HCT116 (cell line): ENCODE results near the gene POLR2A. TPM values are rescaled to one million over a fixed set of nuclear protein-coding genes. Genes with fewer than 3 reads are reported as not detected.

Experiments used
- ATAC-seq: fragments of 200-7000 bp; cut with Tn5 transposase; 2 replicates; pipeline ENCODE4 v1.9.1; 2020; ENCODE audit warnings: mild to moderate bottlenecking, moderate library complexity
- BruUV-seq: library from RNA; stranded (reverse); fragments of 400-500 nt; replicated peaks from 2 replicates; lab custom pipeline; 2021; lab: Mats Ljungman, UMichigan
- CTCF ChIA-PET: fragments of 300-600 bp; sonication (Branson Sonifier 250); formaldehyde crosslinking; loops from one replicate; lab custom pipeline; 2021; ENCODE audit warnings: antibody characterized with exemption; lab: Charles Lee
- POLR2A ChIA-PET: fragments of 300-600, 350-600 bp; sonication (Branson Sonifier 250); formaldehyde crosslinking; loops from one replicate; lab custom pipeline; 2021; ENCODE audit warnings: antibody characterized with exemption; lab: Charles Lee
- RAD21 ChIA-PET, 2 experiments: fragments of 300-600 bp; sonication (Branson Sonifier 250); formaldehyde crosslinking; loops; one replicate each; lab custom pipeline; 2023; ENCODE audit warnings: low total read pairs in 2 of 2; ENCODE audit not compliant: uncharacterized antibody in 2 of 2, unreplicated experiment in 2 of 2, low non-redundant PET in 1 of 2; lab: Charles Lee
- DNase-seq: peaks from one replicate; pipeline ENCODE4 v3.0.0-alpha.2; 2010; ENCODE audit warnings: low read depth, low spot score
- H2AFZ ChIP-seq: fragments of 200-600 bp; shearing (Covaris generic), sonication (generic); 2 replicates; pipeline ENCODE4 v1.6.1; 2017; ENCODE audit warnings: low read depth, mixed run types, mixed read lengths, antibody characterized with exemption, low read length; ENCODE audit not compliant: poor library complexity, severe bottlenecking
- H3K27ac ChIP-seq: 2 replicates; pipeline ENCODE4 v1.5.1; 2012; ENCODE audit warnings: low read depth, low read length
- H3K27me3 ChIP-seq: fragments of 200-600 bp; sonication (generic); 2 replicates; pipeline ENCODE4 v1.6.1; 2016; ENCODE audit warnings: mixed run types, low read length, mixed read lengths; ENCODE audit not compliant: insufficient read depth
- H3K36me3 ChIP-seq, 2 experiments: fragments of 200-500 bp in 1 of 2; fragments of 200-600 bp in 1 of 2; sonication (Bioruptor generic) in 1 of 2; sonication (generic) in 1 of 2; 2 replicates each; pipeline versions ENCODE4 v1.5.1 to v1.6.1; 2014 to 2016; ENCODE audit warnings: low read length in 2 of 2, inconsistent platforms in 1 of 2, mixed read lengths in 1 of 2, mixed run types in 1 of 2; ENCODE audit not compliant: insufficient read depth in 2 of 2, control insufficient read depth in 1 of 2
- H3K4me1 ChIP-seq, 2 experiments: fragments of 200-600 bp in 1 of 2; sonication (generic) in 1 of 2; 2 replicates each; pipeline versions ENCODE4 v1.5.1 to v1.6.1; 2012 to 2017; ENCODE audit warnings: low read length in 2 of 2, inconsistent platforms in 1 of 2, mild to moderate bottlenecking in 1 of 2, mixed read lengths in 1 of 2, mixed run types in 1 of 2, moderate library complexity in 1 of 2; ENCODE audit not compliant: insufficient read depth in 2 of 2, control insufficient read depth in 1 of 2
- H3K4me2 ChIP-seq: fragments of 200-600 bp; sonication (generic); 2 replicates; pipeline ENCODE4 v1.6.1; 2017; ENCODE audit warnings: mixed run types, low read length, mixed read lengths
- H3K4me3 ChIP-seq, 2 experiments: fragments of 200-600 bp in 1 of 2; sonication (generic) in 1 of 2; replicated peaks in 1 of 2; 2 replicates each; pipeline ENCODE4 v1.5.1; 2011 to 2016; ENCODE audit warnings: low read length in 2 of 2, control low read depth in 1 of 2, low read depth in 1 of 2, mild to moderate bottlenecking in 1 of 2, mixed read lengths in 1 of 2, mixed run types in 1 of 2
- H3K79me2 ChIP-seq: fragments of 200-600 bp; sonication (generic); 2 replicates; pipeline ENCODE4 v1.6.1; 2017; ENCODE audit warnings: mild to moderate bottlenecking, mixed run types, low read length, moderate library complexity, mixed read lengths; ENCODE audit not compliant: insufficient read depth
- H3K9ac ChIP-seq: fragments of 200-600 bp; sonication (generic); 2 replicates; pipeline ENCODE4 v1.6.1; 2016; ENCODE audit warnings: low read length, mixed read lengths
- H3K9me2 ChIP-seq: fragments of 200-600 bp; sonication (generic), shearing (Covaris generic); 2 replicates; pipeline ENCODE4 v1.6.1; 2017; ENCODE audit warnings: mixed run types, mild to moderate bottlenecking, moderate library complexity; ENCODE audit not compliant: insufficient read depth
- H3K9me3 ChIP-seq, 2 experiments: fragments of 200-500 bp in 1 of 2; fragments of 200-600 bp in 1 of 2; sonication (Bioruptor generic) in 1 of 2; sonication (generic) in 1 of 2; 2 replicates each; pipeline ENCODE4 v1.6.1; 2014 to 2017; ENCODE audit warnings: low read length in 2 of 2, mixed read lengths in 2 of 2, inconsistent platforms in 1 of 2, low read depth in 1 of 2, mild to moderate bottlenecking in 1 of 2, mixed run types in 1 of 2, moderate library complexity in 1 of 2; ENCODE audit not compliant: control insufficient read depth in 1 of 2, insufficient read depth in 1 of 2
- H4K20me1 ChIP-seq: fragments of 200-600 bp; sonication (generic), shearing (Covaris generic); 2 replicates; pipeline ENCODE4 v1.6.1; 2017; ENCODE audit warnings: mixed run types, mild to moderate bottlenecking, moderate library complexity; ENCODE audit not compliant: insufficient read depth
- CBX3 ChIP-seq: IDR thresholded peaks from 2 replicates; pipeline ENCODE4 v1.6.1; 2012; ENCODE audit warnings: low read depth
- CEBPB ChIP-seq: IDR thresholded peaks from 2 replicates; pipeline ENCODE4 v1.6.1; 2012; ENCODE audit warnings: low read depth
- EGR1 ChIP-seq: IDR thresholded peaks from 2 replicates; pipeline ENCODE4 v1.6.1; 2012; ENCODE audit warnings: low read depth
- ELF1 ChIP-seq: IDR thresholded peaks from 2 replicates; pipeline ENCODE4 v1.6.1; 2012; ENCODE audit warnings: low read depth, borderline replicate concordance
- EZH2 ChIP-seq: fragments of 200-600 bp; sonication (generic); IDR thresholded peaks from 2 replicates; pipeline ENCODE4 v1.6.1; 2017; ENCODE audit warnings: antibody characterized with exemption, mixed run types
- EZH2phosphoT487 ChIP-seq: fragments of 200-600 bp; IDR thresholded peaks from 2 replicates; pipeline ENCODE4 v1.6.1; 2018; ENCODE audit warnings: antibody characterized with exemption, borderline replicate concordance
- JUND ChIP-seq: IDR thresholded peaks from 2 replicates; pipeline ENCODE4 v1.6.1; 2012
- POLR2A ChIP-seq: IDR thresholded peaks from 2 replicates; pipeline ENCODE4 v1.7.0; 2011; ENCODE audit warnings: borderline replicate concordance; ENCODE audit not compliant: insufficient read depth, insufficient read length; ENCODE audit errors: extremely low read depth
- SIN3A ChIP-seq: IDR thresholded peaks from 2 replicates; pipeline ENCODE4 v1.6.1; 2012; ENCODE audit warnings: low read depth
- SP1 ChIP-seq: IDR thresholded peaks from 2 replicates; pipeline ENCODE4 v1.6.1; 2012; ENCODE audit warnings: low read depth
- SRF ChIP-seq: IDR thresholded peaks from 2 replicates; pipeline ENCODE4 v1.6.1; 2012; ENCODE audit warnings: low read depth
- intact Hi-C: fragments of 100-400 bp; cut with micrococcal nuclease; formaldehyde crosslinking; loops from 2 replicates; pipeline ENCODE4 v1.10.0; 2022
- total RNA-seq: library from RNA; stranded (reverse); gene quantifications from one replicate; pipeline ENCODE4 v1.2.1, GENCODE V29; 2021; ENCODE audit not compliant: unreplicated experiment
- TF ChIP-seq, protein P1 (sequence below): IDR thresholded peaks from 2 replicates; pipeline ENCODE4 v1.6.1; 2012; ENCODE audit warnings: low read depth
- TF ChIP-seq, protein P2 (sequence below): IDR thresholded peaks from 2 replicates; pipeline ENCODE4 v1.6.1; 2011; ENCODE audit warnings: mild to moderate bottlenecking, low read length, moderate library complexity; ENCODE audit not compliant: insufficient replicate concordance; ENCODE audit errors: extremely low read depth

Gene POLR2A
- total RNA-seq, 1 experiment from 2014 or later, result 205 TPM

DNA sequence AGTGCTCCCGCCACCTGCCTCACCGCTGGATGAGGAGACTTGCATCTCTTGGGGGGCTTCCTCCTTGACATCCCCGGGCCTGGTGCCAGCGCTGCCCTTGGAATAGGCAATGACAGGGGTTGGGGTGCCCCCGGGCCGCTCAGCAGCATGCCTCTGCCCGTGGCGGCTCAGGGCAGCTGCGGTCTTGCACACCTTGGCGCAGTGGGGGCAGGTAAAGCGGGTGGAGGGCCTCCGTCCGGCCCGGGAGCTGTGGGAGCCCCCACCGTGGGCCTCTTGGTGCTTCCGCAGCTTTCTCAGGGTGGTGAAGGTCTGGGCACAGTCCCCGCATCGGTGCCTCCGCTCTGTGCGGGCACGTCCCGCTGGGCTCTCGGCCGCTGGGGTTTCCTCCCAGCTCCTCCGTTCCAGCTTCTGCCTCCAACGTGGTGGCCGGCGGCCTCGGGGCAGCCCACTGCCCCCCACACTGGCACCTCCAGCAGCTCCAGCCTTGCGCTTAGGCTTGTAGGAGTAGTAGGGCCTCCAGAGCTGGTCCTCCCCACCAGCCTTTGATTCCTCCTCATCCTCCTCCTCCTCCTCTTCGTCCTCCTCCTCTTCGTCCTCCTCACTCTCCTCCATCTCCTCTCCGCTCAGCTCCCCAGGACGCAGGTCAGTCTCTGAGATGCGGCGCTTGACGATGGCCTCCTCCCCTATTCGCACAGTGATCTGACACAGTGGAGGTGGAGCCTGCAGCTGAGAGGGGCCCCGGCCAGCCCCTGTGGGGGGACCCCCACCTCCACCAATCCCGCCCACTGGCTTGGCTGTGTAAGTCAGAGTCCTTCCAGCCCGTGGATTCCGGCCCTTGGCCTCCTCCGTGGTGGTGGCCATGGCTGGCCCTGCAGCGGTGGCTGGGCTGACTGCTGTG, 21.4 kb upstream of the POLR2A start:
- DNase-seq (no peak), ATAC-seq (no peak)
- Histone ChIP-seq H3K9me2 (no peaks in the 10 kb centered on the region), H3K9me3 (no peaks in the 10 kb centered on the region), H3K36me3 (no peaks in the 10 kb centered on the region; a peak in 2 of 4 replicates), H2AFZ (no peak overlapping the region), H3K9ac (no peak overlapping the region), H3K4me3 (no peak overlapping the region), H3K4me2 (no peak overlapping the region), H3K27ac (no peak overlapping the region), H3K27me3 (no peaks in the 10 kb centered on the region), H3K4me1 (peaks cover 0 to 10% of the 10 kb centered on the region in 2 experiments; a peak in 2 of 4 replicates), H3K79me2 (no peaks in the 10 kb centered on the region), H4K20me1 (no peaks in the 10 kb centered on the region)
- BruUV-seq, result no TSS peak
- ChIA-PET RAD21 (no interaction called here), CTCF (no interaction called here), POLR2A (no interaction called here)
- intact Hi-C loops, result no loop called here
- TF ChIP-seq SIN3A (no peak), SRF (no peak)

- ChIA-PET POLR2A (no interaction called here), RAD21 (no interaction called here), CTCF (no interaction called here)
- H3K79me2 ChIP-seq, result no peaks in the 10 kb centered on the region
- H3K9me2 ChIP-seq, result no peaks in the 10 kb centered on the region
- H3K4me2 ChIP-seq, result no peak overlapping the region
- H3K27ac ChIP-seq, result no peak overlapping the region
- no peaks in the 10 kb centered on the region for H3K27me3 ChIP-seq
- no peak for DNase-seq
- H3K4me3 ChIP-seq, result no peak overlapping the region
- no peak overlapping the region for H2AFZ ChIP-seq
- no peaks in the 10 kb centered on the region; a peak in 2 of 4 replicates for H3K36me3 ChIP-seq
- intact Hi-C loops, result no loop called here
- H3K9me3 ChIP-seq, result no peaks in the 10 kb centered on the region
- no peak overlapping the region for H3K9ac ChIP-seq
- H3K4me1 ChIP-seq, result peaks cover 0 to 10% of the 10 kb centered on the region in 2 experiments; a peak in 2 of 4 replicates
- H4K20me1 ChIP-seq, result no peaks in the 10 kb centered on the region
- ATAC-seq, result no peak
- BruUV-seq, result no TSS peak
- TF ChIP-seq JUND (no peak), POLR2A (no peak), SP1 (no peak), CEBPB (no peak), EZH2 (no peak), ELF1 (no peak), SRF (no peak), EGR1 (no peak), CBX3 (no peak), EZH2phosphoT487 (no peak)
- TF ChIP-seq, protein P1, sequence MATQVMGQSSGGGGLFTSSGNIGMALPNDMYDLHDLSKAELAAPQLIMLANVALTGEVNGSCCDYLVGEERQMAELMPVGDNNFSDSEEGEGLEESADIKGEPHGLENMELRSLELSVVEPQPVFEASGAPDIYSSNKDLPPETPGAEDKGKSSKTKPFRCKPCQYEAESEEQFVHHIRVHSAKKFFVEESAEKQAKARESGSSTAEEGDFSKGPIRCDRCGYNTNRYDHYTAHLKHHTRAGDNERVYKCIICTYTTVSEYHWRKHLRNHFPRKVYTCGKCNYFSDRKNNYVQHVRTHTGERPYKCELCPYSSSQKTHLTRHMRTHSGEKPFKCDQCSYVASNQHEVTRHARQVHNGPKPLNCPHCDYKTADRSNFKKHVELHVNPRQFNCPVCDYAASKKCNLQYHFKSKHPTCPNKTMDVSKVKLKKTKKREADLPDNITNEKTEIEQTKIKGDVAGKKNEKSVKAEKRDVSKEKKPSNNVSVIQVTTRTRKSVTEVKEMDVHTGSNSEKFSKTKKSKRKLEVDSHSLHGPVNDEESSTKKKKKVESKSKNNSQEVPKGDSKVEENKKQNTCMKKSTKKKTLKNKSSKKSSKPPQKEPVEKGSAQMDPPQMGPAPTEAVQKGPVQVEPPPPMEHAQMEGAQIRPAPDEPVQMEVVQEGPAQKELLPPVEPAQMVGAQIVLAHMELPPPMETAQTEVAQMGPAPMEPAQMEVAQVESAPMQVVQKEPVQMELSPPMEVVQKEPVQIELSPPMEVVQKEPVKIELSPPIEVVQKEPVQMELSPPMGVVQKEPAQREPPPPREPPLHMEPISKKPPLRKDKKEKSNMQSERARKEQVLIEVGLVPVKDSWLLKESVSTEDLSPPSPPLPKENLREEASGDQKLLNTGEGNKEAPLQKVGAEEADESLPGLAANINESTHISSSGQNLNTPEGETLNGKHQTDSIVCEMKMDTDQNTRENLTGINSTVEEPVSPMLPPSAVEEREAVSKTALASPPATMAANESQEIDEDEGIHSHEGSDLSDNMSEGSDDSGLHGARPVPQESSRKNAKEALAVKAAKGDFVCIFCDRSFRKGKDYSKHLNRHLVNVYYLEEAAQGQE, result no peak
- TF ChIP-seq, protein P2, sequence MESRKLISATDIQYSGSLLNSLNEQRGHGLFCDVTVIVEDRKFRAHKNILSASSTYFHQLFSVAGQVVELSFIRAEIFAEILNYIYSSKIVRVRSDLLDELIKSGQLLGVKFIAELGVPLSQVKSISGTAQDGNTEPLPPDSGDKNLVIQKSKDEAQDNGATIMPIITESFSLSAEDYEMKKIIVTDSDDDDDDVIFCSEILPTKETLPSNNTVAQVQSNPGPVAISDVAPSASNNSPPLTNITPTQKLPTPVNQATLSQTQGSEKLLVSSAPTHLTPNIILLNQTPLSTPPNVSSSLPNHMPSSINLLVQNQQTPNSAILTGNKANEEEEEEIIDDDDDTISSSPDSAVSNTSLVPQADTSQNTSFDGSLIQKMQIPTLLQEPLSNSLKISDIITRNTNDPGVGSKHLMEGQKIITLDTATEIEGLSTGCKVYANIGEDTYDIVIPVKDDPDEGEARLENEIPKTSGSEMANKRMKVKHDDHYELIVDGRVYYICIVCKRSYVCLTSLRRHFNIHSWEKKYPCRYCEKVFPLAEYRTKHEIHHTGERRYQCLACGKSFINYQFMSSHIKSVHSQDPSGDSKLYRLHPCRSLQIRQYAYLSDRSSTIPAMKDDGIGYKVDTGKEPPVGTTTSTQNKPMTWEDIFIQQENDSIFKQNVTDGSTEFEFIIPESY, result no peak
Observed at GRCh38 chr17:7463372-7463846, 20.8 kb upstream of the POLR2A start.
